ENCODE measurements around the gene TOR2A.

DNA sequence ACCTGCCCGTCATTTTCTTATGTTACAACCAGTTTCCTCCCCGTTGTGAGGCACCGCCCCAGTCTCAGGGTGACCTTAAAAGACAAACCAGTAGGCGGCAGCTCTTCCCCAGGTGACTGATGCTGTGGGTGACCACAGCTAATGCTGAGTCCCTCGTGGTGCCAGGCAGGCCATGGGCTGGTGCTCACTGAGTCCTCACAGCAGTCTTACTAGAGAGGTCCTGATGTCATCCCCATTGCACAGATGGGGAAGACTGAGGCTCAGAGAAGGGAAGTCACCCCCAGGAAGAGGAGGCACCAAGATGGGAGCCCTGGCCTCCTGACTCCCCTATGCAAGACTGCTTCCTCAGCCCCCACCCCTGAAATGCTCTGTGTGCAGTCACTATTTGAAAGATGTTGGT lies 27.3 kb downstream of the TOR2A start:
- TF ChIP-seq, protein P1, sequence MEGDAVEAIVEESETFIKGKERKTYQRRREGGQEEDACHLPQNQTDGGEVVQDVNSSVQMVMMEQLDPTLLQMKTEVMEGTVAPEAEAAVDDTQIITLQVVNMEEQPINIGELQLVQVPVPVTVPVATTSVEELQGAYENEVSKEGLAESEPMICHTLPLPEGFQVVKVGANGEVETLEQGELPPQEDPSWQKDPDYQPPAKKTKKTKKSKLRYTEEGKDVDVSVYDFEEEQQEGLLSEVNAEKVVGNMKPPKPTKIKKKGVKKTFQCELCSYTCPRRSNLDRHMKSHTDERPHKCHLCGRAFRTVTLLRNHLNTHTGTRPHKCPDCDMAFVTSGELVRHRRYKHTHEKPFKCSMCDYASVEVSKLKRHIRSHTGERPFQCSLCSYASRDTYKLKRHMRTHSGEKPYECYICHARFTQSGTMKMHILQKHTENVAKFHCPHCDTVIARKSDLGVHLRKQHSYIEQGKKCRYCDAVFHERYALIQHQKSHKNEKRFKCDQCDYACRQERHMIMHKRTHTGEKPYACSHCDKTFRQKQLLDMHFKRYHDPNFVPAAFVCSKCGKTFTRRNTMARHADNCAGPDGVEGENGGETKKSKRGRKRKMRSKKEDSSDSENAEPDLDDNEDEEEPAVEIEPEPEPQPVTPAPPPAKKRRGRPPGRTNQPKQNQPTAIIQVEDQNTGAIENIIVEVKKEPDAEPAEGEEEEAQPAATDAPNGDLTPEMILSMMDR (IDR thresholded peaks at IDR 0.05; ENCODE audit: low read depth, low read length) = peak; percentile 42
- TF ChIP-seq EZH2phosphoT487 (IDR thresholded peaks at IDR 0.05; ENCODE audit: low read depth) = no peak

Data from OCI-LY3 (cell line).